Measurements from ENCODE around the gene CHCHD6. TPM values are rescaled to one million over a fixed set of nuclear protein-coding genes. Genes with fewer than 3 reads are reported as not detected.
A peak's percentile ranks its signal among the peaks of the same experiment; 100 is the strongest.

CHCHD6 gene
- polyA plus RNA-seq, 1 donor = 10.8 TPM

DNA sequence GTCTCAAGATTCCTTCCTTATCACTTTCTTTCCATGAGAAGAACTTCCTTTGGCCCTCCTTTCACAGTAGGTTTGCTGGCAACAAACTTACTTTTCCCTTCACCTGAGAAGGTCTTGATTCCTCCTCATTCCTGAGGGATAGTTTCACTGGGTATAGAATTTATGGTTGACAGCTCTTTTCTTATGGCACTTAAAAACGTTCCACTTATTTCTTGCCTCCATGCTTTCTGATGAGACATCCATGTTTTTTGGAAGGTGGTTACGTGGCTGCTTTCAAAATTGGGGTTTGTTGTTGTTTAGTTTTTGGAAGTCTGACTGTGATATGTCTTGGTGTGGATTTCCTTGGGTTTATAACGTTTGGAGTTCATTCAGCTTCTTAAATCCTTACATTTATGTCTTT, 270.7 kb downstream of the CHCHD6 start:
- H3K27ac ChIP-seq (ENCODE audit: low read length) = no peak overlapping the region
- H3K36me3 ChIP-seq (ENCODE audit: control insufficient read depth, insufficient read depth, low read length) = no peaks in the 10 kb centered on the region
- no CpG with 5 or more reads among the region's 3 CpGs for WGBS (ENCODE audit: insufficient coverage, low lambda C conversion rate)
- H3K4me3 ChIP-seq (ENCODE audit: low read length) = no peak overlapping the region
- H3K9me3 ChIP-seq (ENCODE audit: control insufficient read depth, low read depth, low read length) = no peaks in the 10 kb centered on the region
- no peaks in the 10 kb centered on the region for H3K4me1 ChIP-seq (ENCODE audit: control insufficient read depth, insufficient read depth, low read length)
- DNase-seq = no peak
- H3K27me3 ChIP-seq (ENCODE audit: control insufficient read depth, insufficient read depth, low read length) = peaks cover 7% of the 10 kb centered on the region

DNA sequence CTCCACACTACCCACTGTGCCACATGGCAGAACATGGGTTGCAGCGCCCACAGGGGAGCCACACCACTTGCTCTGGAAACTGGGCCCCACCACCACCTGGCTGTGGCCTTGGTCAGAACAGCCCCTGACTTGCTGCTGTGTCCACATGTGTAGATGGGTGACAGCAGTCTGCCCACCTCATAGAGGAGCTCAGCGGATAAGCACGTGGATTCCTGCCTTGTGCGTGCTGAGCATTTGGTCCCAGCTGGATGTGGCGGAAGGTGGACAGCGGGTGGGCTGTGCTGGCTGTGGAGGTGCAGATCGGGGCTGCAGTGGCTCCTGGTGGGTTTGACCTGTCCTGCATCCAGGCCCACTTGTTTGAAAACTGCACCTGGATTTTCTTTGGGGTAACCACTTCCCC, 272.9 kb downstream of the CHCHD6 start:
- Histone ChIP-seq H3K9me3 (ENCODE audit: control insufficient read depth, low read depth, low read length) (no peaks in the 10 kb centered on the region), H3K36me3 (ENCODE audit: control insufficient read depth, insufficient read depth, low read length) (no peaks in the 10 kb centered on the region), H3K27me3 (ENCODE audit: control insufficient read depth, insufficient read depth, low read length) (peaks cover 14% of the 10 kb centered on the region), H3K4me3 (ENCODE audit: low read length) (no peak overlapping the region), H3K4me1 (ENCODE audit: control insufficient read depth, insufficient read depth, low read length) (no peaks in the 10 kb centered on the region), H3K27ac (ENCODE audit: low read length) (no peak overlapping the region)
- no peak for DNase-seq
- WGBS (ENCODE audit: insufficient coverage, low lambda C conversion rate) = no CpG with 5 or more reads among the region's 7 CpGs

DNA sequence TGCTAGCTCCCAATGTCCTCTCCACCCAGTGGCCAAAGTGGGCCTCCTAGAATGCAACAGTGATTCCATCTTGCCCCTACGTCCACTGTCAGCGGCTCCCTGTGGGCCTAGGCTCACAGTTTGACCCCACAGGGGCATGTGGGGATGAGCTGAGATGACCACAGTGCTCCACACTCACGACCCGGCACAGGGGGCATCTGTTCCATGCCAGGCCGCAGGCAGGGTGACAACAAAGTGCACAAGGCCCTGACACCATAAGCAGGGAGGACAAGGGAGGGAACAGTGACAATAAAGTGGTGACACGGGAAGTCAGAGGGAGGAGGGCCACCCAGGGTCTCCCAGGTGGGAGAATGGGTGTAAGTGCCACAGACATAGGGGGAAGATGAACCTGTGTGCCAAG, 273.8 kb downstream of the CHCHD6 start:
- Histone ChIP-seq H3K4me3 (ENCODE audit: low read length) (no peak overlapping the region), H3K27ac (ENCODE audit: low read length) (no peak overlapping the region), H3K27me3 (ENCODE audit: control insufficient read depth, insufficient read depth, low read length) (peaks cover 21% of the 10 kb centered on the region), H3K36me3 (ENCODE audit: control insufficient read depth, insufficient read depth, low read length) (no peaks in the 10 kb centered on the region), H3K9me3 (ENCODE audit: control insufficient read depth, low read depth, low read length) (no peaks in the 10 kb centered on the region), H3K4me1 (ENCODE audit: control insufficient read depth, insufficient read depth, low read length) (peaks cover 6% of the 10 kb centered on the region)
- DNase-seq = no peak
- WGBS (ENCODE audit: insufficient coverage, low lambda C conversion rate) = no CpG with 5 or more reads among the region's 6 CpGs

DNA sequence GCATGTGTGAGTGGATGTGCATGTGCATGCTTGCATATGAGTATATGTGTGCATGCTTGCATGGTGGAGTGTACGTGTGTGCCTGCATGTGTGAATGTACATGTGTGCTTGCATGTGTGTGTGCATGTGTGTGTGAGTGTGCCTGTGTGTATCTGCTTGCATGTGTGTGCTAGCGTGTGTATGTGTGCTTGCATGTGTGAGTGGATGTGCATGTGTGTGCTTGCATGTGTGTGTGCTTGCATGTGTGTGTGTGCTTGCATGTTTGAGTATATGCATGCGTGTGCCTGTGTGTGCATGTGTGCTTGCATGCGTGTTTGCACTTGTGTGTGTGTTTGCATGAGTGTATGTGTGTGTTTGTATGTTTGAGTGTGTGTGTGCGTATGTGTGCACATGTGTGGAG, 274.3 kb downstream of the CHCHD6 start:
- no peak overlapping the region for H3K4me3 ChIP-seq (ENCODE audit: low read length)
- no peaks in the 10 kb centered on the region for H3K36me3 ChIP-seq (ENCODE audit: control insufficient read depth, insufficient read depth, low read length)
- WGBS (ENCODE audit: insufficient coverage, low lambda C conversion rate) = no CpG with 5 or more reads among the region's 5 CpGs
- DNase-seq = no peak
- H3K27ac ChIP-seq (ENCODE audit: low read length) = no peak overlapping the region
- peaks cover 21% of the 10 kb centered on the region for H3K27me3 ChIP-seq (ENCODE audit: control insufficient read depth, insufficient read depth, low read length)
- H3K4me1 ChIP-seq (ENCODE audit: control insufficient read depth, insufficient read depth, low read length) = peaks cover 6% of the 10 kb centered on the region
- no peaks in the 10 kb centered on the region for H3K9me3 ChIP-seq (ENCODE audit: control insufficient read depth, low read depth, low read length)

DNA sequence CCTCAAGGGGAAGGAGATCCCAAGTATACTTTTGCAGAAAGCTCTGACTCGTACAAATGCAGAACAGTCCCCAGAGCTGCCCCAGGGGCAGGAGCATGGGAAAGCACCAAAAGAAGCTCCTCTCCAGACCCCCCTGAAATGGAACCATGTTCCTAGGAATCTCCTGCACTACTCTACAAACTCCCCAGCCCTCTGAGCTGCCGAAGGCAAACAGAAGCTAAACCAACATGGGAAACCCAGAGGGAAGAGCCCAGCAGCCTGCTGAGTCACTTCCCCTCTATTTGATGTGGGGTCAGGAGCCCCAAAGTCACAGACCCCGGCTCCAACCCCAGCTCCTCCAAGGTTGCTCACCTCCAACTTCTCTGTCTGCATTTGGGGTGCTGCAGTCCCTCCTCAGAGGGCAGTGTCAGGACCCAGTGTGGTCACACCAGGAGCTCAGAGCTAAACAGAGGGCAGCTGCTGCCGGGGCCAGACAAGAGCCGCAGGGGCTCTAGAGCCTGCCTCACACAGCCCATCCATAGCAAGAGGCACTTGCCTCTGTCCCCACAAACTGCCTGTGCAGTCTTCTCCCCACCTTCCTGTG, 275.1 kb downstream of the CHCHD6 start:
- H3K27me3 ChIP-seq (ENCODE audit: control insufficient read depth, insufficient read depth, low read length) = peaks cover 21% of the 10 kb centered on the region
- WGBS (ENCODE audit: insufficient coverage, low lambda C conversion rate) = no CpG with 5 or more reads among the region's 5 CpGs
- DNase-seq = no peak
- no peak overlapping the region for H3K4me3 ChIP-seq (ENCODE audit: low read length)
- no peaks in the 10 kb centered on the region for H3K36me3 ChIP-seq (ENCODE audit: control insufficient read depth, insufficient read depth, low read length)
- no peak overlapping the region for H3K27ac ChIP-seq (ENCODE audit: low read length)
- no peaks in the 10 kb centered on the region for H3K9me3 ChIP-seq (ENCODE audit: control insufficient read depth, low read depth, low read length)
- peaks cover 6% of the 10 kb centered on the region for H3K4me1 ChIP-seq (ENCODE audit: control insufficient read depth, insufficient read depth, low read length)

DNA sequence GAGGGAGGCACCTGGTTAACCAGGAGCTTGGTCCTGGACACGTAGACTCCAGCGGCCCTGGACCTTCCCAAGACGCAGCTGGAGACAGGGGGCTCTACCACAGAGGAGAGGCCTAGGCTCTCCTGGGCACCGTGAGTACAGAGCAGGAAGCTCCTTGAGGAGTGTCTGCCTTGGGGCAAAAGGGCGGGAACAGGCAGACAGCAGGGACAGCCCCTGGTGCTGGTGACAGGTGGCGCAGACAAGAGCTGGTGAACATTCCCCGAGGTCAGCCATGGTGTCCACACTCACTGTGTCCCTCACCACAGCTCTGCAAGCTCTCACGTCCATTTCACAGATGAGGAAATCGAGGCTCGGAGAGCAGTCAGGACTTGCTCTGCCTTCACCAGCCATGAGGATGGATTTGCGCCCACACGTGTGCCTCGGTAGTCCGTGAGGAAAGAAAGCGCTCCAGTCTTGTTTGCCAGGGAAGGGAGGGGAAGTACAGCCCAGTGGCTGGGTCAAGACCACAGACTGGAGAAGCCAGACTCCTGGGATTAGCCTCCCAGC, 276.3 kb downstream of the CHCHD6 start:
- H3K27me3 ChIP-seq (ENCODE audit: control insufficient read depth, insufficient read depth, low read length) = peaks cover 21% of the 10 kb centered on the region
- H3K27ac ChIP-seq (ENCODE audit: low read length) = no peak overlapping the region
- H3K36me3 ChIP-seq (ENCODE audit: control insufficient read depth, insufficient read depth, low read length) = no peaks in the 10 kb centered on the region
- DNase-seq = no peak
- H3K4me1 ChIP-seq (ENCODE audit: control insufficient read depth, insufficient read depth, low read length) = peaks cover 11% of the 10 kb centered on the region
- no peak overlapping the region for H3K4me3 ChIP-seq (ENCODE audit: low read length)
- no peaks in the 10 kb centered on the region for H3K9me3 ChIP-seq (ENCODE audit: control insufficient read depth, low read depth, low read length)
- WGBS (ENCODE audit: insufficient coverage, low lambda C conversion rate) = no CpG with 5 or more reads among the region's 15 CpGs

DNA sequence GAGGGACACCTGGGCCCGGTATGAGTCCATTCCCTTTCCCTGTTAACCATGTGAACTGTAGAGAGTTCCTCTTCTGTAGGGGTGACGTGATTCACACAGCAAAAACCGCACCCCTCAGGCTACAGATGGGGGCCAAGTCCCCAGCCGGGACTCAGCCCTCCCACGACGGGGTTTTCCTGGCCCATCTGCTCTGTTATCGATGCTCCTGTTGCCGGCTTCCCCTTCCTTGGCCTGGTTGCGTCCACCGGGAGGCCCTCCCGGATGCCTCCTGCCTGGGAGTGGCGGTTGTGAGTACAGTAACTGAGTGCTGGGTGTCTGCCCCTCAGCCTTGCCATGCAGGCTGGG, 278.1 kb downstream of the CHCHD6 start:
- H3K4me3 ChIP-seq (ENCODE audit: low read length) = peak overlapping the region; percentile 49
- WGBS (ENCODE audit: insufficient coverage, low lambda C conversion rate) = no CpG with 5 or more reads among the region's 12 CpGs
- H3K27ac ChIP-seq (ENCODE audit: low read length) = no peak overlapping the region
- no peaks in the 10 kb centered on the region for H3K36me3 ChIP-seq (ENCODE audit: control insufficient read depth, insufficient read depth, low read length)
- no peak for DNase-seq
- H3K4me1 ChIP-seq (ENCODE audit: control insufficient read depth, insufficient read depth, low read length) = peaks cover 23% of the 10 kb centered on the region
- H3K27me3 ChIP-seq (ENCODE audit: control insufficient read depth, insufficient read depth, low read length) = peaks cover 21% of the 10 kb centered on the region
- no peaks in the 10 kb centered on the region for H3K9me3 ChIP-seq (ENCODE audit: control insufficient read depth, low read depth, low read length)

DNA sequence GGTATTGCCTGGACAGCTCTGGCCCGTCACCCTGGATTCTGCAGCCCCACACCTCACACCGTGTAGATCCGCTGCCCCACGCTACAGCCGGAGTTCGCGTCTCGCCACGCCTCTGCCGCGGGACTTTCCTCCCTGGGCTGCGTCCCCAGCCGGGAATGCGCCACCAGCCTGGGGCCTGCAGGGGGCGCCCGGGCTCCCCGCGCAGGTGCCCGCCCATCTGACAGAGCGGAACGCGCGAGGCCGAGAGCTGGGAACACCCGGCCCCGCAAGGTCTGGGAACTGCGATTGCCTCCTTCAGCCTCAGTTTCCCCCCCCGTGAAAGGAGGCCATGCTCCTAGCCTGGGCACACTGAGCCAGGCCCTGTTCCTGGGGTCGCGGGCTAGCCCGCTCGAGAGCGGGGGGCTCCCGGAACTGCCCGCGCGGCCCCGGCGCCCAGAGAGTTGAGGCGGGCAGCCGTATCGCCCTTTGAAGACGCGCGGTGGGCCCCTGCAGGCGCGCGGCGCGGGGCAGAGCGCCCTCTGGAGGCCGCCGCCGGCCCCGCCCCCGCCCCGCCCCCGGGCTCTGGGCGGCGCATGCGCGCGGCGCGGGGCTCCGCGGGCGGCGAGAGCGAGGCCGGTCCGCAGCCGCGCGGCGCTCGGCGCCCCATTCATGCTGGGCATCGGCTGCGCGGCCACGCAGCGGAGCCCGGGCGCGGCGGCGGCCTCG, 278.6 kb downstream of the CHCHD6 start, which contains the start of gene PLXNA1:
Gene PLXNA1, plus strand, starts transcription at position 645 of the 705 bp plus-strand sequence. CDS start 5,479 bp downstream, outside the sequence.
- Histone ChIP-seq H3K36me3 (ENCODE audit: control insufficient read depth, insufficient read depth, low read length) (no peaks in the 10 kb centered on the region), H3K9me3 (ENCODE audit: control insufficient read depth, low read depth, low read length) (no peaks in the 10 kb centered on the region), H3K4me3 (ENCODE audit: low read length) (peak within 1 kb of the TSS; percentile 66), H3K27ac (ENCODE audit: low read length) (no peak within 1 kb of the TSS), H3K4me1 (ENCODE audit: control insufficient read depth, insufficient read depth, low read length) (peaks cover 23% of the 10 kb centered on the region), H3K27me3 (ENCODE audit: control insufficient read depth, insufficient read depth, low read length) (peaks cover 21% of the 10 kb centered on the region)
- WGBS (ENCODE audit: insufficient coverage, low lambda C conversion rate) = no CpG with 5 or more reads among the region's 89 CpGs
- peak; percentile 66 to 81 for DNase-seq

DNA sequence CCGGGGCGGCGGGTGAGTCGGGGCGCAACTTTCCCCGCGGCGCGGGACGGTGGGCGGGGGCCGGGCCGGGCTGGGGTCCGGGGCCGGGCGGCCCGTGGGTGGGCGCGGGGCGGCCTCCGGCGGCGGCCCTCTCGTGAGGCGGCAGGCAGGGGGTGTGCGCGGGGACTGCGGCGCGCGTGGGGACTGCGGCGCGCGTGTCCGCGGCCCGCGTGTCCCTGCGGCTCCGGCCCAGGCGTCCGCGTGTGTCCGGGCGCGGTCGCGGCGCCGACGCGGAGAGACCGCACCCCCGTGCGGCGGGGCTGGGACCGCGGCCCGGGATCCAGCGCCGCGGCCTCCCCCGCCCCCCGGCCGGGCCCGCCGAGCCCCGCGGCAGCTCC, 279.2 kb downstream of the CHCHD6 start:
- Histone ChIP-seq H3K4me3 (ENCODE audit: low read length) (no peak overlapping the region), H3K4me1 (ENCODE audit: control insufficient read depth, insufficient read depth, low read length) (peaks cover 23% of the 10 kb centered on the region), H3K27ac (ENCODE audit: low read length) (no peak overlapping the region), H3K36me3 (ENCODE audit: control insufficient read depth, insufficient read depth, low read length) (no peaks in the 10 kb centered on the region), H3K27me3 (ENCODE audit: control insufficient read depth, insufficient read depth, low read length) (peaks cover 21% of the 10 kb centered on the region), H3K9me3 (ENCODE audit: control insufficient read depth, low read depth, low read length) (no peaks in the 10 kb centered on the region)
- no CpG with 5 or more reads among the region's 70 CpGs for whole genome bisulfite sequencing (ENCODE audit: insufficient coverage, low lambda C conversion rate)
- DNase-seq = no peak

DNA sequence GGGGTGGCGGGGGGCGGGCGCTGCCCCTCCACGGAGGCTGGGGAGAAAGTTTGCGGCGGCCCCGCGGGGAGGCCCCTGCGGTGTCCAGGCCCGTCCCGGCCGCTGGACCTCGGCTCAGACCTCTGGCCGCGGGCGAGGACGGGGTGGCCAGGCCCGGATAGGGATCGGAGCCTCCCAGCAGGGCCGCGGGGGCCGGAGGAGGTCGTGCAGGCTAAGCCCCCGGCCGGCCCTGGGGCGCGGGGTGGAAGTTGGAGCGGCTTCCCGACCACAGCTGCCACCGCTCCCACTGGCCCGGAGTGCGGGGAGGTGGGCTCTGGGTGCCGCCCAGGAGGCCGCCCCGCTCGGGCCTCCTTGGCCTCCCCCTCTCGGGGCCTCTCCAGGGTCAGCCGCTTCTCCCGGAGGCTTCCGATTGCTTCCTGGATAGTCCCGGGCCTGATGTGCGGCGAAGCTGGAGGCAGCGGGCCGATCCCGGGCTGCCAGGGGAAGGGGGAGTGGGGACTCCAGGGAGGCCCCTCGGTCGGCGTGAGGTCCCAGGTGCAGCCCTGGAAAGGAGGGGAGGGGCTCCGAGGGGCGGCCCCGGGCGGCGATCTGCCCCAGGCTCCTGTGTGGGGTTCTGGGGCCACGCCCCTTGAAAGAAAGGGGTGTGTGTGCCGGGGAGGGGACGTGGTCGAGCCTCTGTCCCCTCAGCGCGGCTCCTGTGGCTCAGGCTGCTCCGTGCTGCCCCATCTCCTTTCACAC, 279.8 kb downstream of the CHCHD6 start:
- H3K27me3 ChIP-seq (ENCODE audit: control insufficient read depth, insufficient read depth, low read length) = peaks cover 18% of the 10 kb centered on the region
- no CpG with 5 or more reads among the region's 61 CpGs for WGBS (ENCODE audit: insufficient coverage, low lambda C conversion rate)

More for the DNA sequence above, 279.8 kb downstream of the CHCHD6 start:
- Histone ChIP-seq H3K9me3 (ENCODE audit: control insufficient read depth, low read depth, low read length) (no peaks in the 10 kb centered on the region), H3K27ac (ENCODE audit: low read length) (no peak overlapping the region), H3K4me3 (ENCODE audit: low read length) (peak overlapping the region; percentile 66), H3K4me1 (ENCODE audit: control insufficient read depth, insufficient read depth, low read length) (peaks cover 23% of the 10 kb centered on the region), H3K36me3 (ENCODE audit: control insufficient read depth, insufficient read depth, low read length) (peaks cover 1% of the 10 kb centered on the region)
- peak; percentile 40 to 71 for DNase-seq
